K562 (cell line): ENCODE results near the gene DGLUCY. TPM values are rescaled to one million over a fixed set of nuclear protein-coding genes. Genes with fewer than 3 reads are reported as not detected.

Experiments
- IFI16 ChIP-seq: fragments of 250-450 bp; sonication (Bioruptor Pico); IDR thresholded peaks from 2 replicates; pipeline ENCODE4 v2.1.2; 2022; ENCODE audit warnings: mild to moderate bottlenecking, inconsistent platforms
- ZBTB40 ChIP-seq, 2 experiments: fragments of 450-650 bp in 1 of 2; sonication (generic) in 1 of 2; formaldehyde crosslinking in 1 of 2; IDR thresholded peaks; 2 replicates each; pipeline versions ENCODE4 v1.7.1 to v1.9.0; 2016 to 2022; ENCODE audit warnings: inconsistent platforms in 1 of 2, mild to moderate bottlenecking in 1 of 2, missing genetic modification reagents in 1 of 2
- polyA plus RNA-seq, 8 experiments: library from polyadenylated mRNA; depleted of rRNA in 4 of 8; stranded (reverse) in 5 of 8; unstranded in 3 of 8; fragments of >200 nt; fragmentation: Nextera tagmentation in 2 of 8; fragmentation: Illumina TruSeq in 1 of 8; extraction: Ambion mirVana in 2 of 8; extraction: Trizol in 1 of 8; gene quantifications; 2 replicates each; pipeline versions ENCODE4 v1.2.1 to v1.2.3, GENCODE V29; 2011 to 2014; ENCODE audit warnings: inconsistent platforms in 1 of 8, missing spikeins in 1 of 8
- total RNA-seq, 7 experiments: library from RNA; depleted of rRNA in 6 of 7; stranded (reverse); fragments of >200 nt in 6 of 7; fragmentation: Illumina TruSeq in 2 of 7; extraction: Trizol in 2 of 7; gene quantifications; 2 replicates each; pipeline versions ENCODE4 v1.2.1 to v1.2.3, GENCODE V29; 2011 to 2021; ENCODE audit warnings: low replicate concordance in 1 of 7
- TF ChIP-seq, protein P1 (sequence below): sonication (generic); formaldehyde crosslinking; IDR thresholded peaks from 2 replicates; pipeline ENCODE4 v1.4.0; 2020; ENCODE audit warnings: mild to moderate bottlenecking, missing genetic modification reagents
- TF ChIP-seq, protein P2 (sequence below): fragments of 150-350 bp; IDR thresholded peaks from 2 replicates; pipeline ENCODE4 v1.6.1; 2014; ENCODE audit warnings: low read depth, mild to moderate bottlenecking, low read length, borderline replicate concordance

DGLUCY gene
- total and polyA plus RNA-seq, 9 of the 15 experiments (the other 6 are each of a cell fraction or from before 2014, with no cell fraction given) = 9.9 to 28.4 (median 21.0) TPM

- TF ChIP-seq ZBTB40 (IDR thresholded peaks at IDR 0.05) (no peak), ZBTB40 (CRISPR knock-in tag; IDR thresholded peaks at IDR 0.05) (no peak), IFI16 (CRISPR knock-in tag) (no peak)
- TF ChIP-seq, protein P1, sequence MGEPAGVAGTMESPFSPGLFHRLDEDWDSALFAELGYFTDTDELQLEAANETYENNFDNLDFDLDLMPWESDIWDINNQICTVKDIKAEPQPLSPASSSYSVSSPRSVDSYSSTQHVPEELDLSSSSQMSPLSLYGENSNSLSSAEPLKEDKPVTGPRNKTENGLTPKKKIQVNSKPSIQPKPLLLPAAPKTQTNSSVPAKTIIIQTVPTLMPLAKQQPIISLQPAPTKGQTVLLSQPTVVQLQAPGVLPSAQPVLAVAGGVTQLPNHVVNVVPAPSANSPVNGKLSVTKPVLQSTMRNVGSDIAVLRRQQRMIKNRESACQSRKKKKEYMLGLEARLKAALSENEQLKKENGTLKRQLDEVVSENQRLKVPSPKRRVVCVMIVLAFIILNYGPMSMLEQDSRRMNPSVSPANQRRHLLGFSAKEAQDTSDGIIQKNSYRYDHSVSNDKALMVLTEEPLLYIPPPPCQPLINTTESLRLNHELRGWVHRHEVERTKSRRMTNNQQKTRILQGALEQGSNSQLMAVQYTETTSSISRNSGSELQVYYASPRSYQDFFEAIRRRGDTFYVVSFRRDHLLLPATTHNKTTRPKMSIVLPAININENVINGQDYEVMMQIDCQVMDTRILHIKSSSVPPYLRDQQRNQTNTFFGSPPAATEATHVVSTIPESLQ (CRISPR knock-in tag) = no peak
- TF ChIP-seq, protein P2, sequence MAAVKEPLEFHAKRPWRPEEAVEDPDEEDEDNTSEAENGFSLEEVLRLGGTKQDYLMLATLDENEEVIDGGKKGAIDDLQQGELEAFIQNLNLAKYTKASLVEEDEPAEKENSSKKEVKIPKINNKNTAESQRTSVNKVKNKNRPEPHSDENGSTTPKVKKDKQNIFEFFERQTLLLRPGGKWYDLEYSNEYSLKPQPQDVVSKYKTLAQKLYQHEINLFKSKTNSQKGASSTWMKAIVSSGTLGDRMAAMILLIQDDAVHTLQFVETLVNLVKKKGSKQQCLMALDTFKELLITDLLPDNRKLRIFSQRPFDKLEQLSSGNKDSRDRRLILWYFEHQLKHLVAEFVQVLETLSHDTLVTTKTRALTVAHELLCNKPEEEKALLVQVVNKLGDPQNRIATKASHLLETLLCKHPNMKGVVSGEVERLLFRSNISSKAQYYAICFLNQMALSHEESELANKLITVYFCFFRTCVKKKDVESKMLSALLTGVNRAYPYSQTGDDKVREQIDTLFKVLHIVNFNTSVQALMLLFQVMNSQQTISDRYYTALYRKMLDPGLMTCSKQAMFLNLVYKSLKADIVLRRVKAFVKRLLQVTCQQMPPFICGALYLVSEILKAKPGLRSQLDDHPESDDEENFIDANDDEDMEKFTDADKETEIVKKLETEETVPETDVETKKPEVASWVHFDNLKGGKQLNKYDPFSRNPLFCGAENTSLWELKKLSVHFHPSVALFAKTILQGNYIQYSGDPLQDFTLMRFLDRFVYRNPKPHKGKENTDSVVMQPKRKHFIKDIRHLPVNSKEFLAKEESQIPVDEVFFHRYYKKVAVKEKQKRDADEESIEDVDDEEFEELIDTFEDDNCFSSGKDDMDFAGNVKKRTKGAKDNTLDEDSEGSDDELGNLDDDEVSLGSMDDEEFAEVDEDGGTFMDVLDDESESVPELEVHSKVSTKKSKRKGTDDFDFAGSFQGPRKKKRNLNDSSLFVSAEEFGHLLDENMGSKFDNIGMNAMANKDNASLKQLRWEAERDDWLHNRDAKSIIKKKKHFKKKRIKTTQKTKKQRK = no peak
Observed at GRCh38 chr14:91185721-91186120, 71.8 kb downstream of the DGLUCY start (continued).
